K562 (cell line): Measurements from ENCODE around the gene ZNF12. TPM values are rescaled to one million over a fixed set of nuclear protein-coding genes. Genes with fewer than 3 reads are reported as not detected.

Source experiments
- CBFB ChIP-seq: sonication (generic); formaldehyde crosslinking; IDR thresholded peaks from 2 replicates; pipeline ENCODE4 v1.4.0; 2020; ENCODE audit warnings: mild to moderate bottlenecking, missing genetic modification reagents
- DNMT1 ChIP-seq: fragments of 450-650 bp; IDR thresholded peaks from 2 replicates; pipeline ENCODE4 v1.6.1; 2016; ENCODE audit warnings: antibody characterized with exemption, mild to moderate bottlenecking
- FOS ChIP-seq: IDR thresholded peaks from 3 replicates; pipeline ENCODE4 v1.6.1; 2011; ENCODE audit not compliant: insufficient read length; ENCODE audit errors: extremely low read depth
- JUN ChIP-seq, 2 experiments: sonication (generic) in 1 of 2; formaldehyde crosslinking in 1 of 2; IDR thresholded peaks; 2 replicates each; pipeline versions ENCODE4 v1.6.1 to v1.8.0; 2012 to 2022; ENCODE audit warnings: borderline replicate concordance in 2 of 2, mild to moderate bottlenecking in 2 of 2, improper control_type of control experiment in 1 of 2, low read depth in 1 of 2, low read length in 1 of 2, missing genetic modification reagents in 1 of 2
- PHF21A ChIP-seq: fragments of 450-650 bp; IDR thresholded peaks from 2 replicates; pipeline ENCODE4 v1.6.1; 2017; ENCODE audit warnings: low read depth, borderline replicate concordance
- RBM22 ChIP-seq: fragments of 200-400 bp; formaldehyde crosslinking; IDR thresholded peaks from 2 replicates; pipeline ENCODE4 v1.6.1; 2018; ENCODE audit warnings: low read length, low read depth; ENCODE audit not compliant: poor library complexity, severe bottlenecking
- SMARCA5 ChIP-seq: fragments of 450-650 bp; IDR thresholded peaks from 2 replicates; pipeline ENCODE4 v1.6.1; 2016
- SPI1 ChIP-seq: IDR thresholded peaks from 2 replicates; pipeline ENCODE4 v1.6.1; 2011; ENCODE audit warnings: low read depth, low read length, control low read depth, borderline replicate concordance
- STAT5B ChIP-seq: fragments of 250-450 bp; sonication (Bioruptor Pico); IDR thresholded peaks from 2 replicates; pipeline ENCODE4 v1.8.0; 2021; ENCODE audit warnings: mild to moderate bottlenecking, inconsistent platforms
- TAF1 ChIP-seq: IDR thresholded peaks from 2 replicates; pipeline ENCODE4 v1.6.1; 2011; ENCODE audit warnings: mild to moderate bottlenecking, low read length, moderate library complexity; ENCODE audit not compliant: insufficient read depth, control insufficient read depth, severe bottlenecking; ENCODE audit errors: extremely low read depth
- TSC22D4 ChIP-seq: fragments of 450-650 bp; IDR thresholded peaks from 2 replicates; pipeline ENCODE4 v1.6.1; 2016; ENCODE audit warnings: missing genetic modification characterization, missing biosample characterization, control low read depth
- ZFP1 ChIP-seq: fragments of 450-650 bp; formaldehyde crosslinking; IDR thresholded peaks from 2 replicates; pipeline ENCODE4 v1.4.0; 2020; ENCODE audit warnings: mild to moderate bottlenecking, mixed read lengths
- ZNF143 ChIP-seq: sonication (generic); formaldehyde crosslinking; IDR thresholded peaks from 2 replicates; pipeline ENCODE4 v1.9.0; 2022; ENCODE audit warnings: mild to moderate bottlenecking, missing genetic modification reagents
- ZNF23 ChIP-seq: fragments of 250-450 bp; sonication (Bioruptor Pico); IDR thresholded peaks from 2 replicates; pipeline ENCODE4 v1.4.0; 2020; ENCODE audit warnings: mild to moderate bottlenecking
- ZNF586 ChIP-seq: fragments of 450-650 bp; formaldehyde crosslinking; conservative IDR thresholded peaks from 2 replicates; pipeline ENCODE4 v1.4.0; 2020; ENCODE audit warnings: mild to moderate bottlenecking, moderate library complexity
- ZNF717 ChIP-seq: fragments of 250-450 bp; sonication (Bioruptor Pico); IDR thresholded peaks from 2 replicates; pipeline ENCODE4 v1.5.0; 2021
- polyA plus RNA-seq, 8 experiments: library from polyadenylated mRNA; depleted of rRNA in 4 of 8; stranded (reverse) in 5 of 8; unstranded in 3 of 8; fragments of >200 nt; fragmentation: Nextera tagmentation in 2 of 8; fragmentation: Illumina TruSeq in 1 of 8; extraction: Ambion mirVana in 2 of 8; extraction: Trizol in 1 of 8; gene quantifications; 2 replicates each; pipeline versions ENCODE4 v1.2.1 to v1.2.3, GENCODE V29; 2011 to 2014; ENCODE audit warnings: inconsistent platforms in 1 of 8, missing spikeins in 1 of 8
- total RNA-seq, 7 experiments: library from RNA; depleted of rRNA in 6 of 7; stranded (reverse); fragments of >200 nt in 6 of 7; fragmentation: Illumina TruSeq in 2 of 7; extraction: Trizol in 2 of 7; gene quantifications; 2 replicates each; pipeline versions ENCODE4 v1.2.1 to v1.2.3, GENCODE V29; 2011 to 2021; ENCODE audit warnings: low replicate concordance in 1 of 7
- TF ChIP-seq, protein P1 (sequence below): fragments of 450-650 bp; formaldehyde crosslinking; IDR thresholded peaks from 2 replicates; pipeline ENCODE4 v1.4.0; 2022; ENCODE audit warnings: missing genetic modification characterization
- TF ChIP-seq, protein P2 (sequence below): fragments of 250-450 bp; sonication (Bioruptor Pico); IDR thresholded peaks from 2 replicates; pipeline ENCODE4 v1.5.0; 2021; ENCODE audit warnings: mild to moderate bottlenecking, moderate library complexity
- TF ChIP-seq, protein P3 (sequence below): fragments of 250-450 bp; sonication (Bioruptor Pico); IDR thresholded peaks from 2 replicates; pipeline ENCODE4 v1.5.1; 2021; ENCODE audit warnings: mild to moderate bottlenecking

Gene ZNF12
- total and polyA plus RNA-seq, 9 of the 15 experiments (the other 6 are each of a cell fraction or from before 2014, with no cell fraction given), result 5.8 to 32.3 (median 18.9) TPM

DNA sequence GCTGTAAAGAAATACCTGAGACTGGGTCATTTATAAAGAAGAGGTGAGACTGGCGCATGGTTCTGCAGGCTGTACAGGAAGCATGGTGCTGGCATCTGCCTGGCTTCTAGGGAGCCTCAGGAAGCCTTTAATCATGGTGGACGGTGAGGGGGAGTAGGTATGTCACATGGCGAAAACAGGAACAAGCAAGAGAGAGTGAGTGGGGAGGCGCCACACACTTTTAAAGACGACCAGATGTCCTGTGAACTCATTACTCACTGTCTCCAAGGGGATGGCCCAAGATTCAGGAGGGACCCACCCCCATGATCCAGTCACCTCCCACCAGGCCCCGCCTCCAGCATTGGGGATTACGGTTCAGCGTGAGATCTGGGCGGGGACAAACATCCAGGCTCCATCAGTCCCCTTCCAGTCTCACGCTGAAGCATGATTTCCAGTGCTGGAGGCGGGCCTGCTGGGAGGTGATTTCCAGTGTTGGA is 66.5 kb downstream of the ZNF12 start (continued):
- TF ChIP-seq, protein P1, sequence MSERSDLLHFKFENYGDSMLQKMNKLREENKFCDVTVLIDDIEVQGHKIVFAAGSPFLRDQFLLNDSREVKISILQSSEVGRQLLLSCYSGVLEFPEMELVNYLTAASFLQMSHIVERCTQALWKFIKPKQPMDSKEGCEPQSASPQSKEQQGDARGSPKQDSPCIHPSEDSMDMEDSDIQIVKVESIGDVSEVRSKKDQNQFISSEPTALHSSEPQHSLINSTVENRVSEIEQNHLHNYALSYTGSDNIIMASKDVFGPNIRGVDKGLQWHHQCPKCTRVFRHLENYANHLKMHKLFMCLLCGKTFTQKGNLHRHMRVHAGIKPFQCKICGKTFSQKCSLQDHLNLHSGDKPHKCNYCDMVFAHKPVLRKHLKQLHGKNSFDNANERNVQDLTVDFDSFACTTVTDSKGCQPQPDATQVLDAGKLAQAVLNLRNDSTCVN (CRISPR knock-in tag), result no peak
- TF ChIP-seq TSC22D4 (tag) (no peak), CBFB (CRISPR knock-in tag) (no peak), RBM22 (no peak), SPI1 (peak; percentile 68), ZFP1 (CRISPR knock-in tag) (no peak), STAT5B (no peak), DNMT1 (no peak), TAF1 (no peak), FOS (no peak), PHF21A (no peak), ZNF717 (no peak), ZNF23 (CRISPR knock-in tag) (no peak), JUN (IDR thresholded peaks at IDR 0.05; ENCODE audit: borderline replicate concordance, low read depth, low read length) (no peak), JUN (CRISPR knock-in tag; IDR thresholded peaks at IDR 0.05; ENCODE audit: borderline replicate concordance) (no peak), SMARCA5 (no peak), ZNF586 (CRISPR knock-in tag) (no peak), ZNF143 (no peak)
- TF ChIP-seq, protein P2, sequence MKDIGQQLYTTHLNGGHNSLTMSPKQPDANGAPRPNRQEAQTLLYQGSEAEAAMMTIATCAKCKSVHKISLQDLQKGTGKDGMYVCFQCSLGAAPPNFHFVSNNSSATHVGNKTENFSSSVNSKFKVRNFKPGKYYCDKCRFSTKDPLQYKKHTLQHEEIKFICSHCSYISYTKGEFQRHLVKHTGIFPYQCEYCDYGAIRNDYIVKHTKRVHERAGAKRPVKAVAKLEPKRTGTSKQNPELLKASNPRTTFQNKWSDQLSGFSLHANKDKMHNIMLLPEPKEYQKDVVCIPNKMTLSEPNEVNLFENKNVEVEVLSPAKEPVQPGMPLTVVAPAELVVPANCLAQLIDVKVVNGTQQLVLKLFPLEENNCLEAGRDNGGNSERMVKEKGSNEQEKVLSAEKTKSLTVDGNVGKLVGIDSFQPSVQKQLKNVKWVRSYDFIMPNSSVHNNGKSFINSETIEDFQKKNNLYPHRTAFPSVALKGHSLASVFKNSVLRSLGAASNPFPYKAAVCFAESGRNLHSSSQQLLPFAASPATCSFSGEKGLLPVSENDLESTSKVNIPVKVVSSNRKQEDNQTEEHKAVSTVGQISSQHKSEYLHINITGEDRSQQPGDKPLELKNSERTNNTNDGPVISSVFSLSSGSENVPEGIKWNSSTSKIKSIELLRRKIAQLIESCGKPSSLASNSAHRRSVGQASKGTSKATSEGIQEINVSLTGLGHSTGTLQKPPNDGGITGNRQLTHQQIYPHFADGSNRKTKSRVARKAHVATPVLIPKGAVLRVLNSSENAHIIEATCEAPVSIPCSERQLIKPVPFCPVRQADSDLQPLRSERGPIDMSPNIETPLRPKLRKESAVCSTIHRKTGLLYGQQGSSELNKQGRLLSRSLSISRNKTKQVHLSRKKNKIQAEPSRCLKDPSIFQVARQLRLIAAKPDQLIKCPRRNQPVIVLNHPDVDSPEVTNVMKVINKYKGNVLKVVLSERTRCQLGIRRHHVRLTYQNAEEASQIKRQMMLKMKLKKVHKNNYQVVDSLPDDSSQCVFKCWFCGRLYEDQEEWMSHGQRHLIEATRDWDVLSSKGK (CRISPR knock-in tag), result no peak
- TF ChIP-seq, protein P3, sequence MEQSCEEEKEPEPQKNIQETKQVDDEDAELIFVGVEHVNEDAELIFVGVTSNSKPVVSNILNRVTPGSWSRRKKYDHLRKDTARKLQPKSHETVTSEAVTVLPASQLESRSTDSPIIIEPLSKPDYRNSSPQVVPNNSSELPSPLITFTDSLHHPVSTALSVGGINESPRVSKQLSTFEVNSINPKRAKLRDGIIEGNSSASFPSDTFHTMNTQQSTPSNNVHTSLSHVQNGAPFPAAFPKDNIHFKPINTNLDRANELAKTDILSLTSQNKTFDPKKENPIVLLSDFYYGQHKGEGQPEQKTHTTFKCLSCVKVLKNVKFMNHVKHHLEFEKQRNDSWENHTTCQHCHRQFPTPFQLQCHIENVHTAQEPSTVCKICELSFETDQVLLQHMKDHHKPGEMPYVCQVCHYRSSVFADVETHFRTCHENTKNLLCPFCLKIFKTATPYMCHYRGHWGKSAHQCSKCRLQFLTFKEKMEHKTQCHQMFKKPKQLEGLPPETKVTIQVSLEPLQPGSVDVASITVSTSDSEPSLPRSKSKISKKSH (CRISPR knock-in tag), result no peak
